ENCODE data around the gene DEPDC7. TPM values are rescaled to one million over a fixed set of nuclear protein-coding genes. Genes with fewer than 3 reads are reported as not detected.

The DEPDC7 gene
- total and polyA plus RNA-seq, 2 of the 13 experiments (the other 11 are each of a cell fraction or from before 2014, with no cell fraction given), result 17.3 to 33.3 TPM

DNA sequence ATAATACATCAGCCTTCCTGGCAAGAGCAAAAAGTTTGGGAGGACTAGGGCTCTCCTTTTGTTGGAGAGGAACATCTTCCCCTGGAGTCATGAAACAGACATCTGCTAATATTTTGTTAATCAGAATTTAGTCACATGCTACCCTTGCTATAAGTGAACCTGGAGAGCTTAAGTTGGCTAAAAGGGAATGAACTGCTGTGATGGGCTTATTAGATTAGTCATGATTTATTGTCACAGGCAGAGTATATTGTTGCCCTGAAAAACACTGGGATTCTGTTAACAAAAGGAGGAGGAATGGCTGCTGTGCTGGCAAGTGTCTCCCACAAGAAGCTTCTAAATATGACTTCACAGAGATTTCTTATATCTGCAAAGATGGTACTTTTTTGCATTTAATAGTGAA lies 39.7 kb downstream of the DEPDC7 start (continued):
- TF ChIP-seq, protein P1, sequence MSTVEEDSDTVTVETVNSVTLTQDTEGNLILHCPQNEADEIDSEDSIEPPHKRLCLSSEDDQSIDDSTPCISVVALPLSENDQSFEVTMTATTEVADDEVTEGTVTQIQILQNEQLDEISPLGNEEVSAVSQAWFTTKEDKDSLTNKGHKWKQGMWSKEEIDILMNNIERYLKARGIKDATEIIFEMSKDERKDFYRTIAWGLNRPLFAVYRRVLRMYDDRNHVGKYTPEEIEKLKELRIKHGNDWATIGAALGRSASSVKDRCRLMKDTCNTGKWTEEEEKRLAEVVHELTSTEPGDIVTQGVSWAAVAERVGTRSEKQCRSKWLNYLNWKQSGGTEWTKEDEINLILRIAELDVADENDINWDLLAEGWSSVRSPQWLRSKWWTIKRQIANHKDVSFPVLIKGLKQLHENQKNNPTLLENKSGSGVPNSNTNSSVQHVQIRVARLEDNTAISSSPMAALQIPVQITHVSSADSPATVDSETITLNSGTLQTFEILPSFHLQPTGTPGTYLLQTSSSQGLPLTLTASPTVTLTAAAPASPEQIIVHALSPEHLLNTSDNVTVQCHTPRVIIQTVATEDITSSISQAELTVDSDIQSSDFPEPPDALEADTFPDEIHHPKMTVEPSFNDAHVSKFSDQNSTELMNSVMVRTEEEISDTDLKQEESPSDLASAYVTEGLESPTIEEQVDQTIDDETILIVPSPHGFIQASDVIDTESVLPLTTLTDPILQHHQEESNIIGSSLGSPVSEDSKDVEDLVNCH (CRISPR knock-in tag; IDR thresholded peaks at IDR 0.05), result no peak
- TF ChIP-seq ZNF501 (CRISPR knock-in tag; IDR thresholded peaks at IDR 0.05), result no peak
- TF ChIP-seq, protein P2, sequence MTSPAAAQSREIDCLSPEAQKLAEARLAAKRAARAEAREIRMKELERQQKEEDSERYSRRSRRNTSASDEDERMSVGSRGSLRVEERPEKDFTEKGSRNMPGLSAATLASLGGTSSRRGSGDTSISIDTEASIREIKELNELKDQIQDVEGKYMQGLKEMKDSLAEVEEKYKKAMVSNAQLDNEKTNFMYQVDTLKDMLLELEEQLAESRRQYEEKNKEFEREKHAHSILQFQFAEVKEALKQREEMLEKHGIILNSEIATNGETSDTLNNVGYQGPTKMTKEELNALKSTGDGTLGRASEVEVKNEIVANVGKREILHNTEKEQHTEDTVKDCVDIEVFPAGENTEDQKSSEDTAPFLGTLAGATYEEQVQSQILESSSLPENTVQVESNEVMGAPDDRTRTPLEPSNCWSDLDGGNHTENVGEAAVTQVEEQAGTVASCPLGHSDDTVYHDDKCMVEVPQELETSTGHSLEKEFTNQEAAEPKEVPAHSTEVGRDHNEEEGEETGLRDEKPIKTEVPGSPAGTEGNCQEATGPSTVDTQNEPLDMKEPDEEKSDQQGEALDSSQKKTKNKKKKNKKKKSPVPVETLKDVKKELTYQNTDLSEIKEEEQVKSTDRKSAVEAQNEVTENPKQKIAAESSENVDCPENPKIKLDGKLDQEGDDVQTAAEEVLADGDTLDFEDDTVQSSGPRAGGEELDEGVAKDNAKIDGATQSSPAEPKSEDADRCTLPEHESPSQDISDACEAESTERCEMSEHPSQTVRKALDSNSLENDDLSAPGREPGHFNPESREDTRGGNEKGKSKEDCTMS (CRISPR knock-in tag; conservative IDR thresholded peaks at IDR 0.05), result no peak
- no peak for TF ChIP-seq EED (CRISPR knock-in tag; IDR thresholded peaks at IDR 0.05)
- no peak for TF ChIP-seq ZNF24 (IDR thresholded peaks at IDR 0.05)
- TF ChIP-seq MTF1 (CRISPR knock-in tag; IDR thresholded peaks at IDR 0.05), result no peak

DNA sequence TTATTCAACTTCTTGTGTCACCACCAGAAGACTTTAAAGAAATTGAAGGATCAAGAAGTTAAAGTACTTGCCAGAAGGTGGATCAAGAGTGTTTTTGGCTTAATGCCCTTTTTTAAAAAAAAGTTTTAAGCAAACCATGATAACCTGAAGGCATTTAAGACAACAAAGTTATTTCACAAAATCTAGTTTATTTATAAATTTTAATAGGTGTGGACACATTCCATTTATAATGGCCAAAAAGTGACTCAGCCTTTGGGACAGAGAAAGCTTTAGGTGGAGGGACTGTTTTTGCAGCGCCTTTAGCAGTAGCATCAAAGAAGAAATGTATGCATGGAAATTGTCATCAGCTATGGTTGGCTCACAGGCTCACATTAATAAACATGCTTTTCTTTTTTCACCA lies 41.6 kb downstream of the DEPDC7 start:
- intact Hi-C loops (cut with micrococcal nuclease; ENCODE audit: unreplicated experiment) (loop anchor here (1.0 kb wide), 1 partner anchor 10 kb away; no protein-coding TSS in a partner anchor), in situ Hi-C loops (cut with HindIII; ENCODE audit: extremely low pct_ligation_motif_present, low pct_unique_long_range_greater_than_20kb) (no loop called here)
- peaks cover 0 to 3% of the 10 kb centered on the region in 2 experiments for H3K36me3 ChIP-seq (replicated peaks in 1 of 2; ENCODE audit: control insufficient read depth in 1 of 2, insufficient read depth in 2 of 2, low read length in 2 of 2)
- WGBS (ENCODE audit: low lambda C conversion rate), result 94% methylated on average over 1 of the region's 1 CpG
- no peaks in the 10 kb centered on the region for H3K9me3 ChIP-seq (ENCODE audit: low read length)
- FAIRE-seq (no peak), ATAC-seq (no peak), DNase-seq (ENCODE audit: low spot score) (no peak)
- no peak overlapping the region for H3K4me2 ChIP-seq (ENCODE audit: low read depth, low read length)
- no peak overlapping the region for H3K4me3 ChIP-seq (replicated peaks in 1 of 3; ENCODE audit: insufficient read depth in 1 of 3, low read depth in 2 of 3, low read length in 3 of 3)
- H2AFZ ChIP-seq (ENCODE audit: low read length), result no peak overlapping the region
- H3K27me3 ChIP-seq (ENCODE audit: control insufficient read depth in 1 of 2, insufficient read depth in 2 of 2, low read length in 2 of 2), result no peaks in the 10 kb centered on the region
- no peak overlapping the region for H3K27ac ChIP-seq (ENCODE audit: extremely low read length, insufficient read depth, low read length)
- CTCF ChIA-PET (ENCODE audit: low intra/inter-chr PET ratio, low total read pairs), result no interaction called here
- POLR2A ChIA-PET, result no interaction called here
- no peak overlapping the region for H3K9ac ChIP-seq (ENCODE audit: insufficient read depth, low read depth, low read length)
- H3K4me1 ChIP-seq (ENCODE audit: insufficient read depth, low read length), result peaks cover 21% of the 10 kb centered on the region
- BruUV-seq (replicated peaks), result no TSS peak
- no peaks in the 10 kb centered on the region for H3K79me2 ChIP-seq (ENCODE audit: insufficient read depth, low read length)
- no peaks in the 10 kb centered on the region for H4K20me1 ChIP-seq (ENCODE audit: insufficient read depth, low read length)
- TF ChIP-seq PITX1 (CRISPR knock-in tag; IDR thresholded peaks at IDR 0.05), result no peak
- TF ChIP-seq ELF4 (CRISPR knock-in tag; IDR thresholded peaks at IDR 0.05; ENCODE audit: borderline replicate concordance), result no peak
- TF ChIP-seq, protein P3, sequence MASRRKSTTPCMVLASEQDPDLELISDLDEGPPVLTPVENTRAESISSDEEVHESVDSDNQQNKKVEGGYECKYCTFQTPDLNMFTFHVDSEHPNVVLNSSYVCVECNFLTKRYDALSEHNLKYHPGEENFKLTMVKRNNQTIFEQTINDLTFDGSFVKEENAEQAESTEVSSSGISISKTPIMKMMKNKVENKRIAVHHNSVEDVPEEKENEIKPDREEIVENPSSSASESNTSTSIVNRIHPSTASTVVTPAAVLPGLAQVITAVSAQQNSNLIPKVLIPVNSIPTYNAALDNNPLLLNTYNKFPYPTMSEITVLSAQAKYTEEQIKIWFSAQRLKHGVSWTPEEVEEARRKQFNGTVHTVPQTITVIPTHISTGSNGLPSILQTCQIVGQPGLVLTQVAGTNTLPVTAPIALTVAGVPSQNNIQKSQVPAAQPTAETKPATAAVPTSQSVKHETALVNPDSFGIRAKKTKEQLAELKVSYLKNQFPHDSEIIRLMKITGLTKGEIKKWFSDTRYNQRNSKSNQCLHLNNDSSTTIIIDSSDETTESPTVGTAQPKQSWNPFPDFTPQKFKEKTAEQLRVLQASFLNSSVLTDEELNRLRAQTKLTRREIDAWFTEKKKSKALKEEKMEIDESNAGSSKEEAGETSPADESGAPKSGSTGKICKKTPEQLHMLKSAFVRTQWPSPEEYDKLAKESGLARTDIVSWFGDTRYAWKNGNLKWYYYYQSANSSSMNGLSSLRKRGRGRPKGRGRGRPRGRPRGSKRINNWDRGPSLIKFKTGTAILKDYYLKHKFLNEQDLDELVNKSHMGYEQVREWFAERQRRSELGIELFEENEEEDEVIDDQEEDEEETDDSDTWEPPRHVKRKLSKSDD (CRISPR knock-in tag; IDR thresholded peaks at IDR 0.05; ENCODE audit: low read depth), result no peak
- TF ChIP-seq, protein P4, sequence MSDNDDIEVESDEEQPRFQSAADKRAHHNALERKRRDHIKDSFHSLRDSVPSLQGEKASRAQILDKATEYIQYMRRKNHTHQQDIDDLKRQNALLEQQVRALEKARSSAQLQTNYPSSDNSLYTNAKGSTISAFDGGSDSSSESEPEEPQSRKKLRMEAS (IDR thresholded peaks at IDR 0.05), result no peak
- TF ChIP-seq, protein P5, sequence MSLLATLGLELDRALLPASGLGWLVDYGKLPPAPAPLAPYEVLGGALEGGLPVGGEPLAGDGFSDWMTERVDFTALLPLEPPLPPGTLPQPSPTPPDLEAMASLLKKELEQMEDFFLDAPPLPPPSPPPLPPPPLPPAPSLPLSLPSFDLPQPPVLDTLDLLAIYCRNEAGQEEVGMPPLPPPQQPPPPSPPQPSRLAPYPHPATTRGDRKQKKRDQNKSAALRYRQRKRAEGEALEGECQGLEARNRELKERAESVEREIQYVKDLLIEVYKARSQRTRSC (CRISPR knock-in tag; IDR thresholded peaks at IDR 0.05; ENCODE audit: low read depth), result no peak
- TF ChIP-seq, protein P6, sequence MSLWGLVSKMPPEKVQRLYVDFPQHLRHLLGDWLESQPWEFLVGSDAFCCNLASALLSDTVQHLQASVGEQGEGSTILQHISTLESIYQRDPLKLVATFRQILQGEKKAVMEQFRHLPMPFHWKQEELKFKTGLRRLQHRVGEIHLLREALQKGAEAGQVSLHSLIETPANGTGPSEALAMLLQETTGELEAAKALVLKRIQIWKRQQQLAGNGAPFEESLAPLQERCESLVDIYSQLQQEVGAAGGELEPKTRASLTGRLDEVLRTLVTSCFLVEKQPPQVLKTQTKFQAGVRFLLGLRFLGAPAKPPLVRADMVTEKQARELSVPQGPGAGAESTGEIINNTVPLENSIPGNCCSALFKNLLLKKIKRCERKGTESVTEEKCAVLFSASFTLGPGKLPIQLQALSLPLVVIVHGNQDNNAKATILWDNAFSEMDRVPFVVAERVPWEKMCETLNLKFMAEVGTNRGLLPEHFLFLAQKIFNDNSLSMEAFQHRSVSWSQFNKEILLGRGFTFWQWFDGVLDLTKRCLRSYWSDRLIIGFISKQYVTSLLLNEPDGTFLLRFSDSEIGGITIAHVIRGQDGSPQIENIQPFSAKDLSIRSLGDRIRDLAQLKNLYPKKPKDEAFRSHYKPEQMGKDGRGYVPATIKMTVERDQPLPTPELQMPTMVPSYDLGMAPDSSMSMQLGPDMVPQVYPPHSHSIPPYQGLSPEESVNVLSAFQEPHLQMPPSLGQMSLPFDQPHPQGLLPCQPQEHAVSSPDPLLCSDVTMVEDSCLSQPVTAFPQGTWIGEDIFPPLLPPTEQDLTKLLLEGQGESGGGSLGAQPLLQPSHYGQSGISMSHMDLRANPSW (CRISPR knock-in tag; IDR thresholded peaks at IDR 0.05; ENCODE audit: borderline replicate concordance), result no peak
